ENCODE results near the gene SPAG9.

The SPAG9 gene

GRCh38 chr17:51015145-51015558 is 105.5 kb downstream of the SPAG9 start:
- DNase-seq (ENCODE audit: low read depth): peak; percentile 54
- no peak for TF ChIP-seq CTCF (conservative IDR thresholded peaks at IDR 0.05; ENCODE audit: control insufficient read depth, insufficient read depth, low read depth, low read length)
- H3K4me3 ChIP-seq (ENCODE audit: control insufficient read depth, low read depth, low read length): no peak overlapping the region

GRCh38 chr17:51014129-51014528 is 106.5 kb downstream of the SPAG9 start:
- no peak overlapping the region for H3K4me3 ChIP-seq (ENCODE audit: control insufficient read depth, low read depth, low read length)
- no peak for DNase-seq (ENCODE audit: low read depth)
- no peak for TF ChIP-seq CTCF (conservative IDR thresholded peaks at IDR 0.05; ENCODE audit: control insufficient read depth, insufficient read depth, low read depth, low read length)

- no peak overlapping the region for H3K4me3 ChIP-seq (ENCODE audit: control insufficient read depth, low read depth, low read length)
- TF ChIP-seq CTCF (conservative IDR thresholded peaks at IDR 0.05; ENCODE audit: control insufficient read depth, insufficient read depth, low read depth, low read length): no peak
- DNase-seq (ENCODE audit: low read depth): no peak
Observed at GRCh38 chr17:51013322-51013721, 107.3 kb downstream of the SPAG9 start.

DNA sequence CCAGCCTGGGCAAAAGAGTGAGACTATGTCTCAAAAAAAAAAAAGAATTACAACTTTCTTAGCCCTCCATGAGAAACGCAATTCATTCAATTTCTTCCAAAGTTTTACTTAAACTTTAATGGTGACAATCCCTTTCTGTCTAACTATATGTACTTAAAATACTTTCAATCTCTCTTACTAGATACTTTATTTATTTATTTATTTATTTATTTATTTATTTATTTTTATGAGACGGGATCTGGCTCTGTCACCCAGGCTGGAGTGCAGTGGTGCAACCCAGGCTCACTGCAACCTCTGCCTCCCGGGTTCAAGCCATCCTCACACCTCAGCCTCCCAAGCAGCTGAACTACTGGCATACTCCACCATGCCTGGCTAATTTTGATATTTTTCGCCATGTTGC is 108.1 kb downstream of the SPAG9 start:
- DNase-seq (ENCODE audit: low read depth): no peak
- H3K4me3 ChIP-seq (ENCODE audit: control insufficient read depth, low read depth, low read length): no peak overlapping the region
- no peak for TF ChIP-seq CTCF (conservative IDR thresholded peaks at IDR 0.05; ENCODE audit: control insufficient read depth, insufficient read depth, low read depth, low read length)

- TF ChIP-seq CTCF (conservative IDR thresholded peaks at IDR 0.05; ENCODE audit: control insufficient read depth, insufficient read depth, low read depth, low read length): no peak
- no peak for DNase-seq (ENCODE audit: low read depth)
- H3K4me3 ChIP-seq (ENCODE audit: control insufficient read depth, low read depth, low read length): no peak overlapping the region
Observed at GRCh38 chr17:51010173-51010675, 110.4 kb downstream of the SPAG9 start.

DNA sequence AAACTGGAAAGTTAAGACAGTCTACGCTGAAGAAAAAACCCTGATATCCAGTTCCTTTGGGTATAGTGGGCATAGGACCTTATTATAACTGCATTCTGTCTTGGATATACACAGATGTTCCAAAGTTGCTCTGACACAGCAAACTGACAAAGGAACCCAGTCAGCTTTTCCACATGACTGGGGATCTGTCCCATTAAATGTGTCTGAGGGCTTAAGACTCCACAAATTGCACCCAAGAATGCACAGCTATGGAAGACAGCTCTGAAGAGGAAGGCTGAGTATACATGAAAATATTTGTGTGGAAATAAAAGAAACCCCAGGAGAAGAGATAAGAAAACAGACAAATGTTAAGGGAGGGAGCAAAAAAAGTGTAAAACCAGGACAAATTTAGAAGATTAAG is 114.1 kb downstream of the SPAG9 start:
- DNase-seq (ENCODE audit: low read depth): no peak
- no peak for TF ChIP-seq CTCF (conservative IDR thresholded peaks at IDR 0.05; ENCODE audit: control insufficient read depth, insufficient read depth, low read depth, low read length)
- no peak overlapping the region for H3K4me3 ChIP-seq (ENCODE audit: control insufficient read depth, low read depth, low read length)

DNA sequence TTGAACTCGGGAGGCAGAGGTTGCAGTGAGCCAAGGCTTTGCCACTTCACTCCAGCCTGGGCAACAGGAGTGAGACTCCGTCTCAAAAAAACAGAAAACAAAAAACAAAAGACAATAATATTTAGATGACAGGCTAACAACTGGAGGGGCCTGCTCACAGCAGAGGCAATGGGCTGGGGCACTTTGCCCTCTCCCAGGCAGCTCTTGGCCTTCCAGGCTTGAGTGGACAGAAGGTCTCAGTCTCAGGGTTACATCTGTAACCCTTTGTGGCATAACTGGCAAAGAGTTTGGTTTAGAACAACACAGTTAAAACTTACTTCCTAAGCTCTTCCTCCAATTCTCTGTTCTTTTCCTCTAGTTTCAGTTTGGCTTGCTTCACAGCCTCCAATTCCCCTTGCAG is 114.9 kb downstream of the SPAG9 start:
- H3K4me3 ChIP-seq (ENCODE audit: control insufficient read depth, low read depth, low read length): no peak overlapping the region
- no peak for DNase-seq (ENCODE audit: low read depth)
- no peak for TF ChIP-seq CTCF (conservative IDR thresholded peaks at IDR 0.05; ENCODE audit: control insufficient read depth, insufficient read depth, low read depth, low read length)
